Parathyroid adenoma (tissue), 2 donors: ENCODE measurements around the gene TTC16.

Source experiments
- H2AFZ ChIP-seq: fragments of 300-600 bp; sonication (generic); one replicate; pipeline ENCODE4 v1.7.0; 2017; ENCODE audit warnings: antibody characterized with exemption, mild to moderate bottlenecking
- H3K27ac ChIP-seq: fragments of 300-600 bp; sonication (generic); one replicate; pipeline ENCODE4 v1.7.0; 2017
- H3K27me3 ChIP-seq: fragments of 300-600 bp; sonication (generic); one replicate; pipeline ENCODE4 v1.7.0; 2017; ENCODE audit warnings: low read length; ENCODE audit not compliant: control insufficient read depth, insufficient read depth
- H3K36me3 ChIP-seq: fragments of 300-600 bp; sonication (generic); one replicate; pipeline ENCODE4 v1.7.0; 2017; ENCODE audit warnings: low read length; ENCODE audit not compliant: control insufficient read depth, insufficient read depth
- H3K4me1 ChIP-seq: fragments of 300-600 bp; sonication (generic); one replicate; pipeline ENCODE4 v1.7.0; 2017; ENCODE audit warnings: control low read depth
- H3K4me2 ChIP-seq: fragments of 300-600 bp; sonication (generic); one replicate; pipeline ENCODE4 v1.7.0; 2017; ENCODE audit warnings: low read length
- H3K4me3 ChIP-seq: fragments of 300-600 bp; sonication (generic); one replicate; pipeline ENCODE4 v1.7.0; 2017; ENCODE audit warnings: low read depth, low read length
- H3K79me2 ChIP-seq: fragments of 300-600 bp; sonication (generic); one replicate; pipeline ENCODE4 v1.7.0; 2017; ENCODE audit warnings: control low read depth
- H3K9ac ChIP-seq: fragments of 300-600 bp; sonication (generic); one replicate; pipeline ENCODE4 v1.7.0; 2017; ENCODE audit warnings: mild to moderate bottlenecking
- H3K9me3 ChIP-seq: fragments of 300-600 bp; sonication (generic); one replicate; pipeline ENCODE4 v1.7.0; 2017; ENCODE audit warnings: low read length; ENCODE audit not compliant: control insufficient read depth
- TF ChIP-seq, protein P1 (sequence below): fragments of 300-600 bp; sonication (generic); IDR thresholded peaks from one replicate; pipeline ENCODE4 v1.7.0; 2017; ENCODE audit warnings: antibody characterized with exemption, mild to moderate bottlenecking
- donor health status: primary hyperparathyroidism.

Gene TTC16

DNA sequence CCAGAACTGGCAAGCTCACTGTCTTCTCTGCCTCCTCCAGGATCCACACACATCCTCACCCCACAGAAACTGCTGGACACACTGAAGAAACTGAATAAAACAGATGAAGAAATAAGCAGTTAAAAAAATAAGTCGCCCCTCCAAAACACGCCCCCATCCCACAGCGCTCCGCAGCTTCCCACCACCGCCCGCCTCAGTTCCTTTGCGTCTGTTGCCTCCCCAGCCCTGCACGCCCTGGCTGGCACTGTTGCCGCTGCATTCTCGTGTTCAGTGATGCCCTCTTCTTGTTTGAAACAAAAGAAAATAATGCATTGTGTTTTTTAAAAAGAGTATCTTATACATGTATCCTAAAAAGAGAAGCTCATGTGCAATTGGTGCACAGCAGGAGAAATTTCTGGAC is 25.1 kb upstream of the TTC16 start:
- Histone ChIP-seq H3K79me2 (no peaks in the 10 kb centered on the region), H3K36me3 (no peaks in the 10 kb centered on the region), H3K9me3 (no peaks in the 10 kb centered on the region), H3K4me1 (no peaks in the 10 kb centered on the region), H3K9ac (no peak overlapping the region), H2AFZ (no peak overlapping the region), H3K27ac (no peak overlapping the region), H3K4me2 (no peak overlapping the region), H3K27me3 (no peaks in the 10 kb centered on the region), H3K4me3 (no peak overlapping the region)
- TF ChIP-seq, protein P1, sequence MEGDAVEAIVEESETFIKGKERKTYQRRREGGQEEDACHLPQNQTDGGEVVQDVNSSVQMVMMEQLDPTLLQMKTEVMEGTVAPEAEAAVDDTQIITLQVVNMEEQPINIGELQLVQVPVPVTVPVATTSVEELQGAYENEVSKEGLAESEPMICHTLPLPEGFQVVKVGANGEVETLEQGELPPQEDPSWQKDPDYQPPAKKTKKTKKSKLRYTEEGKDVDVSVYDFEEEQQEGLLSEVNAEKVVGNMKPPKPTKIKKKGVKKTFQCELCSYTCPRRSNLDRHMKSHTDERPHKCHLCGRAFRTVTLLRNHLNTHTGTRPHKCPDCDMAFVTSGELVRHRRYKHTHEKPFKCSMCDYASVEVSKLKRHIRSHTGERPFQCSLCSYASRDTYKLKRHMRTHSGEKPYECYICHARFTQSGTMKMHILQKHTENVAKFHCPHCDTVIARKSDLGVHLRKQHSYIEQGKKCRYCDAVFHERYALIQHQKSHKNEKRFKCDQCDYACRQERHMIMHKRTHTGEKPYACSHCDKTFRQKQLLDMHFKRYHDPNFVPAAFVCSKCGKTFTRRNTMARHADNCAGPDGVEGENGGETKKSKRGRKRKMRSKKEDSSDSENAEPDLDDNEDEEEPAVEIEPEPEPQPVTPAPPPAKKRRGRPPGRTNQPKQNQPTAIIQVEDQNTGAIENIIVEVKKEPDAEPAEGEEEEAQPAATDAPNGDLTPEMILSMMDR = no peak

DNA sequence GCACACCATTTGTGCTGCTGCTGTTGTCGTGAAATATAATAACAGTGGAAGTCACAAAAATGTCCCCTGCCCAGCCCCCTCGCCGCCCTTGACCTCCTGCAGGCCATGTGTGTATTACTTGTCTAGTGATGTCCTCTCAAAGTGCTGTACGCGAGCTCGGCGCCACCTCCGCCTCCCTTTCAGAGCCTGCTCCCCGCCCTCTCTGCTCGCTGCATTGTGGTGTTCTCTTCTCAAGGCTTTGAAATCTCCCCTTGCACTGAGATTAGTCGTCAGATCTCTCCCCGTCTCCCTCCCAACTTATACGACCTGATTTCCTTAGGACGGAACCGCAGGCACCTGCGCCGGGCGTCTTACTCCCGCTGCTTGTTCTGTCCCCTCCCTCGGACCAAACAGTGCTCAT is 23.8 kb upstream of the TTC16 start:
- H2AFZ ChIP-seq = no peak overlapping the region
- no peaks in the 10 kb centered on the region for H3K36me3 ChIP-seq
- TF ChIP-seq, protein P1 = no peak
- no peak overlapping the region for H3K4me2 ChIP-seq
- no peaks in the 10 kb centered on the region for H3K4me1 ChIP-seq
- no peaks in the 10 kb centered on the region for H3K9me3 ChIP-seq
- H3K27ac ChIP-seq = no peak overlapping the region
- no peaks in the 10 kb centered on the region for H3K79me2 ChIP-seq
- no peak overlapping the region for H3K4me3 ChIP-seq
- H3K9ac ChIP-seq = no peak overlapping the region
- no peaks in the 10 kb centered on the region for H3K27me3 ChIP-seq

DNA sequence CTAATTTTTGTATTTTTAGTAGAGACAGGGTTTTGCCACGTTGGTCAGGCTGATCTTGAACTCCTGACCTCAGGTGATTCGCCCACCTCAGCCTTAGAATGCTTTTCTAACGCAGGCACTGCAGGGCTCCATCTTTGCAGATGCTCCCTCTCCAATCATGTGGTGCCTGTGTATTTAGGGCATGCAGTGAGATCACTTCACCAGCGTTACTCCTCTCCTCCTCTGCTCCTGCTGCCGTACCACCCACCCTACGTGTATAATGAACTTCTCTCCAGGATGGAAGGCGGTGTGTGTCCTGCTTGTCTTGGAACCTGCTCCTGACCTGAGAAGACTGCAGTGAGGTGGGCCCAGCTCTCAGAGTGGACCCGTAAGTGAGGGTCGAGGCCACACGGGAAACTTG is 22.7 kb upstream of the TTC16 start:
- TF ChIP-seq, protein P1 = no peak
- Histone ChIP-seq H3K9ac (no peak overlapping the region), H3K36me3 (no peaks in the 10 kb centered on the region), H3K4me3 (no peak overlapping the region), H3K4me1 (no peaks in the 10 kb centered on the region), H3K4me2 (no peak overlapping the region), H3K27ac (no peak overlapping the region), H3K27me3 (no peaks in the 10 kb centered on the region), H2AFZ (no peak overlapping the region), H3K9me3 (no peaks in the 10 kb centered on the region), H3K79me2 (no peaks in the 10 kb centered on the region)

DNA sequence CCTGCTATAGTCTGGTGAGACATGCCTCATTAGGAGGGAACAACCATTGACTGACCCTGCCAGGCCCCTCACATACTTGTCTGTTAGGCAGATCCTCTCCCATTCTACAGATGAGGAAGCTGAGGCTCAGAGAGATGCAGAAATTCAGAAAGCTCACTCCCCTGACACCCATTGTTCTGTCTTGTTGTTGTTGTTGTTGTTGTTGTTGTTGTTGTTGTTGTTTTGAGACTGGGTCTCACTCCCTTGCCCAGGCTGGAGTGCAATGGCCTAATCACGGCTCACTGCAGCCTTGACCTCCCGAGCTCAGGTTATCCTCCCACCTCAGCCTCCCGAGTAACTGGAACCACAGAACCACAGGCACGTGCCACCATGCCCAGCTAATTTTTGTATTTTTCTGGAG is 22.2 kb upstream of the TTC16 start:
- TF ChIP-seq, protein P1 = no peak
- Histone ChIP-seq H3K4me3 (no peak overlapping the region), H3K79me2 (no peaks in the 10 kb centered on the region), H3K9me3 (no peaks in the 10 kb centered on the region), H3K4me2 (no peak overlapping the region), H3K27me3 (no peaks in the 10 kb centered on the region), H3K4me1 (no peaks in the 10 kb centered on the region), H3K9ac (no peak overlapping the region), H2AFZ (no peak overlapping the region), H3K27ac (no peak overlapping the region), H3K36me3 (no peaks in the 10 kb centered on the region)

DNA sequence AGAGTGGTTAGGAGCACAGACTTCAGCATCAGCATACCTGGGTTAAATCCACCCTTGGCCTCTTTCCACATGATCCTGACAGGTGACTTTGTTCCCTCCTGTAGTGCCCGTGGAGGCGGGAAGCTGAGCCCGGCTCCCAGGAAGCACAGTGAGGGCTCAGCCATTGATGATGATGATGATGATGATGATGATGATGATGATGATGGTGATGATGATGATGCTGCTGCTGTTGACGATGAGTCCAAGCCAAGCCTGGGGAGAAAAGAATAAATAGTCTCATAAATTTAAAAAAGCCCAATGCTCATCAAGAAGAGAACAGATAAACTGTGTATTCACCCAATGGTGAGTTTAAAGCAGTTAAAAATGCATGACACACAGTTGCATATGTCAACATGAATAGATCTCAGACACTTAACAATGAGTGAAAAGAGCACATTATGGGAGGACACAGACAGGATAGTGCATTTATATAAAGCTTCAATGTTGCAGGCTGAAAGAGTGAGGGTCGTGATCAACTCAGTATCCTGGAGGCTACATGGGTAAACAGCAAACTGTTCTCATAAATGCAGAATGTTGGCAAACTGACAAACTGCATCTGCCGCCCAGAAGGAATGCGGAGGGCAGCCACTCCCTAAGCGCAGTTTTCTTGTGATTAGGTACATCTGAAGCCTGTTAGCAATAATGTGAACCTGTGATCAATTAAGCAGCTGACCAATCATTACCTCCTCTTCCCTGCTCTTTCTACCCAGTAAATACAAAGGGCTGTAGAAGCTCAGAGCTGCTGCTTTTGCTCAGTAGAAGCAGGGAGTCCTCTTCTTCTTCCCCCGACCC is 20.8 kb upstream of the TTC16 start:
- no peaks in the 10 kb centered on the region for H3K27me3 ChIP-seq
- H3K4me3 ChIP-seq = no peak overlapping the region
- H3K4me1 ChIP-seq = no peaks in the 10 kb centered on the region
- TF ChIP-seq, protein P1 = no peak
- H3K27ac ChIP-seq = no peak overlapping the region
- H2AFZ ChIP-seq = no peak overlapping the region
- H3K36me3 ChIP-seq = no peaks in the 10 kb centered on the region
- no peak overlapping the region for H3K4me2 ChIP-seq
- H3K79me2 ChIP-seq = no peaks in the 10 kb centered on the region
- H3K9me3 ChIP-seq = no peaks in the 10 kb centered on the region
- no peak overlapping the region for H3K9ac ChIP-seq
